C4-2B (cell line): ENCODE measurements around the gene PATL1.

Experiments used
- H3K27ac ChIP-seq: fragments of 450-650 bp; 2 replicates; pipeline ENCODE4 v1.5.1; 2017
- ZFX ChIP-seq: fragments of 450-650 bp; IDR thresholded peaks from 2 replicates; pipeline ENCODE4 v1.6.1; 2017
- TF ChIP-seq, protein P1 (sequence below): fragments of 450-650 bp; conservative IDR thresholded peaks from 2 replicates; pipeline ENCODE4 v1.5.1; 2017; ENCODE audit warnings: mild to moderate bottlenecking

The PATL1 gene

DNA sequence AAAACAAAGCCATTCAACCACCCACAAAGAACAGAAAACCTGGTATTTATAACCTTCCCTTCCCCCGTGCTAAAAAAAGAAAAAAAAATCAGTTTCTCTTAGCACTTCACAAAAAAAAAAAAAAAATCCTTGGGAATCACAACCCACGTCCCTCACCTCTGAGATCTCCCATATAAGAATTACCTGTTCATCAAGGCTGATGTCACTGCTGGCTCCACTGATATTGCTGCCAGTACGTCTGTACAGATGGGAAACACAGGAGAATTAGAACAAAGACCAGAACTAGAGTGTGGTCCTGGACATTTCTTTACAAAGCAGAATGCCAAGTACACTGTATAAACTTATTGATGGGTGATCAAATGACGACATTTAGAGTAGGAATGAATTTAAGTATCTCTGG, 68.2 kb downstream of the PATL1 start:
- TF ChIP-seq, protein P1, sequence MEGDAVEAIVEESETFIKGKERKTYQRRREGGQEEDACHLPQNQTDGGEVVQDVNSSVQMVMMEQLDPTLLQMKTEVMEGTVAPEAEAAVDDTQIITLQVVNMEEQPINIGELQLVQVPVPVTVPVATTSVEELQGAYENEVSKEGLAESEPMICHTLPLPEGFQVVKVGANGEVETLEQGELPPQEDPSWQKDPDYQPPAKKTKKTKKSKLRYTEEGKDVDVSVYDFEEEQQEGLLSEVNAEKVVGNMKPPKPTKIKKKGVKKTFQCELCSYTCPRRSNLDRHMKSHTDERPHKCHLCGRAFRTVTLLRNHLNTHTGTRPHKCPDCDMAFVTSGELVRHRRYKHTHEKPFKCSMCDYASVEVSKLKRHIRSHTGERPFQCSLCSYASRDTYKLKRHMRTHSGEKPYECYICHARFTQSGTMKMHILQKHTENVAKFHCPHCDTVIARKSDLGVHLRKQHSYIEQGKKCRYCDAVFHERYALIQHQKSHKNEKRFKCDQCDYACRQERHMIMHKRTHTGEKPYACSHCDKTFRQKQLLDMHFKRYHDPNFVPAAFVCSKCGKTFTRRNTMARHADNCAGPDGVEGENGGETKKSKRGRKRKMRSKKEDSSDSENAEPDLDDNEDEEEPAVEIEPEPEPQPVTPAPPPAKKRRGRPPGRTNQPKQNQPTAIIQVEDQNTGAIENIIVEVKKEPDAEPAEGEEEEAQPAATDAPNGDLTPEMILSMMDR, result no peak
- no peak overlapping the region for H3K27ac ChIP-seq

DNA sequence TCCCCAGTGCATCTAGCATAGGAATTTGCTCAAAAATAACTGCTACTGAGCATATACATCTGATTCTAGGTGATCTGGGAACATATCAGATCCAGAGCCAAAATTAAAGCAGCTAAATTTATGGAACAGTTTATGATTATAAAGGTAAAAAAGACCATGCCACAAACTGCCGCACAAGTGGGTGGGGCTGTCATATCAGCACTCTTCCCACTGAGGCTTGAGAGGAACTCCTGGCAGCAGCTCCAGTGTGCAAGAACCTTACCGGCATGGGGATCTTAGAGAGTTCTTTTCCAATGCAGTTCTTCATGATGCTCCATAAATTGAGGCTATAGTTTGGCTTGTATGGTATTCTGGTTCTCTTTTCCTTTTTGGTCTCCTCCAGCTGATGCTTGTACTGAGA, 68.6 kb downstream of the PATL1 start:
- TF ChIP-seq, protein P1, result no peak
- no peak for TF ChIP-seq ZFX
- no peak overlapping the region for H3K27ac ChIP-seq

- H3K27ac ChIP-seq, result no peak overlapping the region
- TF ChIP-seq, protein P1, result no peak
- TF ChIP-seq ZFX, result no peak
These were observed 69.9 kb downstream of the PATL1 start for GRCh38 chr11:59598961-59599360.
